Measurements from ENCODE around the gene RABEP1.
A peak's percentile ranks its signal among the peaks of the same experiment; 100 is the strongest.

Gene RABEP1

DNA sequence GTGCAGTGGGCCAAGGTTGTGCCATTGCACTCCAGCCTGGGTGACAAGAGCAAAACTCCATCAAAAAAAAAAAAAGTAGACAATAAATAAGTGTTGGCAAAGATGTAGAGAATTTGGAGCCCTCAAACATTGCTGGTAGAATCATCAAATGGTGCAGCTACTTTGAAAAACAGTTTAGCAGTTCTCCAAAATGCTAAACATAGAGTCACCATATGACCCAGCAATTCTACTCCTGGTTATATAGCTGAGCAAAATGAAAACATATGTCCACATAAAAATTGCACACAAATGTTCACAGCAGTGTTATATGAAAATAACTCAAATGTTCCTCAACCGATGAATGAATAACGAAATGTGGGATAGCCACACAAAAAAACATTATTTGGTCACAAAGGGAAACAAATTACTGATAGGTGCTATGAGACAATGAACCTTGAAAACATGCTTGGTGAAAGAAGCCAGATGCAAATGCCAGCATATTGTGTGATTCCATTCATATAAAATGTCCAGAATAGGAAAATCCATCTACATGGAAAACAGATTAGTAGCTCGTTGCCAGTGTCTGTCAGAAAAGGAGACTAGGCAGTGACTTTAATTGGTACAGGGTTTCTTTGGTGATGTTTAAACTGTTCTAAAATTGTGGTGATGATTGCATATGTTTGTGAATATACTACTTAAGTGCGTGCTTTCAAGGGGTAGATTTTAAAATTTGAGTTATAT is 12.7 kb upstream of the RABEP1 start:
- no peak for DNase-seq

DNA sequence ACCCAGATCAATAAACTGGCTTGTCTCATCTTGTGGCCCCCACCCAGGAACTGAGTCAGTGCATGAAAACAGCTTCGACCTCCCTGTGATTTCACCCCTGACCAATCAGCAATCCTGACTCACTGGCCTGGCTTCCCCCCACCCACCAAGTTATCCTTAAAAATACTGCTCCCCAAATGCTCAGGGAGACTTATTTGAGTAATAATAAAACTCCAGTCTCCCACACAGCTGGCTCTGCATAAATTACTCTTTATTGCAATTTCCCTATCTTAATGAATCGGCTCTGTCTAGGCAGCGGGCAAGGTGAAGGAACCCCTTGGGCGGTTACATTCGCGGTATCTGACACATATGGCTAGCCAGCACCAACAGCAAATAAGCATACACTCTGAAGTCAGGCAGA is 9.8 kb upstream of the RABEP1 start:
- DNase-seq, result no peak

DNA sequence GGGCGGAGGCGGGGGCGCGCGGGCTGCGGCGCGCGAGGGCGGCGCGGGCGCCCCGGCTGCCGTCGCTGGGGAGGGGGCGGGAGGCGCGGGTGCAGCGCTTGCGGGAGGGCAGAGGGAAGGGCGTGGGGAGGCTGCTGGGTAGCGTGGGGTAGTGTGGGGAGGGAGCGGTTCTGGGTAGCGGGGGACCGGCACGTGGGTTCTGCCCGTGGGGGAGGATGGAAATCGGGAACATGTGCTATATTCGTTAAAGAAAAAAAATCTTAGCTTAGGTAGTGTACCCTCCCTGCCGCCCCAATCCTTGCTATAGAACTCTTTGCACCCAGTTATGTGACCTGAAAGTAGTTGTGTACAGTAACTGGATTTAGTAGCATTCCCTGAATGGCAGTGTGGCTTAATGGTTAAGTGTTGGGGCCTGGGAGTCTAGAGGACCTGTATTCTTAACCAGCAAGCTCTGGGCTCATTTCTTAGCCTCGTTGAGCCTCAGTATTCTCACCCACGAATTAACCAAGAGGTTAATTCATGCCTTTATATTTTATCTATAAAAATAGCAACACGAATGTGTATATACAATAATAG is 646 bp downstream of the RABEP1 start:
- DNase-seq, result peak; percentile 43

DNA sequence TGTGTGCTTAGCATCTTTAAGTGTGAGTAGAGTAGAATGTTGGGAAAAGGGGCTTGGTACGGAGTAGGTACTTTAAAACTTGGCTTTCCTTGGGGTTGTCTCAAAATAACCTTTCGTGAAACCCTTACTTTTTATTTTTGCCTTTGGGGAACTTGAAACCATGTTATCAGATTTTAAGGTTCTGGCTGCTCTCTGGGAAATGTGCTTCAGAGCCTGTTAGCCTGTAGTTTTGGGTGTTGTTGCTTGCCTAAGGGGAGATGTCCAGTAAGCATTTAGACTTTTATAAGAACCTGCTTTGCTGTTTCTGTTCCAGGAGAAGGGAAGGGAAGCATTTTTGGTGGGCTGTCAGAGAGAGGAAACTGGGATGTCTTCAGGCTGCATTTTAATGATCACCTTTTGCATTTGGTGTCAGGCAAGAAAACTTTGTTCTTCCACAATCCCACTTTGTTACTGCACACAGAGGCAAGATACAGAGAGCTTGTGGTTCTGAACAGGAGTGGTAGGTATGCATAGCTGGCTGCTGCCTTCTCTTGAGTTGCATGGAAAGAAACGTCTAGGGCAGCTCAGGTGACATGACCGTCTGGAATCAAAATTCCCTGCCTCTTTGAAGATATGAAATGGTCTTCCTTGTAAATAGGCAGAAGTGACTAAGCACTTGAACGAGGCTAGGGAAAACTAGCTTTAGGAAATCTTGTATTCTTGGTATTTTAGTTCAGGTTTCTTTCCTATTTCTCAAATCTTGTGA is 1.7 kb downstream of the RABEP1 start:
- peak; percentile 36 for DNase-seq

DNA sequence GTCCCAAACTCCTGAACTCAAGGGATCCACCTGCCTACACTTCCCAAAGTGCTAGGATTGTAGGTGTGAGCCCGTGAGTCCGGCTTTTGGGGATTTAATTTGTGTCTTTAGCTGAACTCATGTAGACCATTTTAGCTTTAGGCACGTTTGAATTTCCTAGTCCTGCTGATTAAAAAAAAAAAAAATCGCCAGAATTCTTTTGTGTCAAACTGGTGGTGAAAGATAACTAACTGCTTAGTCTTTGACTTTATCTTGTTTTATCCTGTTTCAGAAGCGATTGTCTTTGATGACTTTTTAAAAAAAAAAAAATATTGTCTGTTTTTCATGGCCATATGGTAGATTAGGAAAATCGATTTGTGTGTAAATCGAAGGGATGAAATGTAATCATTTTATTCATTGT is 2.6 kb downstream of the RABEP1 start:
- no peak for DNase-seq

DNA sequence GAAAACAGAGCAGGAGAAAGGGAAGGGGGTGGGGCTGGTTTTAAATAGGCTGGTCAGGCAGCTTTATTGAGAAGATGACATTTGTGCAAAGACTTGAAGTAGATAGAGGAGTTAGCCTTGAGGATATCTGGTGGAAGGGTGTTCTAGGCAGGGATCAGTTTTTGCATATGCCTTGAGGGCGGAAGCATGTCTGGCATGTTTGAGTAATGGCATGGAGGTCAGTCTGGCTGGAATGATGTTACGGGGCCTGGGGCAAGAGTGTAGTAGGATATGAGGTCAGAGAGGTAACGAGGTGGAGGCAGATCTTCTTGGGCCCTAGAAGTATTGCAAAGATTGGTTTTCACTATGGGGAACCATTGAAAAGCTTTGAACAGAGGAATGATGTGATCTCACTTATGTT is 4.8 kb downstream of the RABEP1 start:
- no peak for DNase-seq

DNA sequence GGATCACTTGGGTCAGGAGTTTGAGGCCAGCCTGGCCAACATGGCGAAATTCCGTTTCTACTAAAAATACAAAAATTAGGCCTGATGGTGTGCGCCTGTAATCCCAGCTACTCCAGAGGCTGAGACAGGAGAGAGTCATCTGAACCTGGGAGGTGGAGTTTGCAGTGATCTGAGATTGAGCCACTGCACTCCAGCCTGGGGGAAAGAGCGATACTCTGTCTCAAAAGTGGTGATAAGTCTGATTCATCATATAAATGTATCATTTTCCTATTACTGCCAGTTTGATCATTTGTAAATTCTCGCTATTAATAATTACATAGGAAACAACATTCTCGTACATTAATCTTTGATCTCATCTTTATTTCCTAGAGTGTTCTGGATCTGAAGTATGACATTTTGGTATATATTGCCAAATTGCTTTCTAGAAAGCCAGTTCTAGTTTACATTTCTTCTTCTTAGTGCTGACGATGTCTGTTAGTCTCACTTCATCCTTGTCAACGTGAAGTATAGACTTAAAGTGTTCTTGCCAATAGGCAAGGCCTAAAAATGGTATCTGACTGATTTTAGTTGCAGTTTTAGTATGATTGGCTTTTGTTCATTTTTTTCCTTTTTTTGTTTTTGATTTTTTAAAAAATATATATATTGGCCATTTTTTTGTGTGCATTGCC is 9.7 kb downstream of the RABEP1 start:
- no peak for DNase-seq

DNA sequence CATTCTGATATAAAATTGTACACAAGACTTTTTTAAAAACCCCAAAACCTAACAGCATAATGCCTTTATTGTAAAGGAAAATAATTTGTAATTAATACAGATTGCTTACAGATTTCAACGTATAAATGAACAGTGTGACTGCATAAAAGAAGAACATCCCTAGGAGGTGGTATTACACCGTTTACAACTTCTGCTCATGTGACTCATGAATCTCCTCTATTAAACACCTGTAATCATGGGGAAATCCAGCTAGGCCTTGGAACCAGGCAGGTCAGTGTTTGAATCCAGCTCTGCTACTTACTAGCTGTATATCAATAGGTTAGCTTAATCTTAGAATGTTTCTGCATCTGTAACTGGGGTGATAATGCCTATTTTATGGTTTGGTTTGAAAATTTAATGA is 15.2 kb downstream of the RABEP1 start:
- DNase-seq, result no peak

DNA sequence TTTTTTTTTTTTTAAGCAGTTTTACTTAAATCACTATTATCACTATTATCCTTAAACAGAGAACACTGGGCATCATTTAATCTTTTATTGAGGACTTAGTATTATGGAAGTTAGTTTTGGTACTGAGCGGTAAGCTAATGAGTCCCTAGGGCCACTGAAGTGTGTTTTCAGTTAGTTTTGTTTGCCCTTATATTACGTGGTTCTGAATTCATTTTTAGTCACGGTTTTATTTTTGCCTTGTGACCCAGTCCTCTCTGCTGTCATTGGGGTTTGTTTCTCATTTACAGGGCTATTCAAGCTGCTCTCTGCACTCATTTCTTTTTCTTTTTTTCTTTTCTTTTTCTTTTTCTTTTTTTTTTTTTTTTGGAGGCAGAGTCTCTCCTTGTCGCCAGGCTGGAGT is 17.3 kb downstream of the RABEP1 start:
- DNase-seq, result no peak

DNA sequence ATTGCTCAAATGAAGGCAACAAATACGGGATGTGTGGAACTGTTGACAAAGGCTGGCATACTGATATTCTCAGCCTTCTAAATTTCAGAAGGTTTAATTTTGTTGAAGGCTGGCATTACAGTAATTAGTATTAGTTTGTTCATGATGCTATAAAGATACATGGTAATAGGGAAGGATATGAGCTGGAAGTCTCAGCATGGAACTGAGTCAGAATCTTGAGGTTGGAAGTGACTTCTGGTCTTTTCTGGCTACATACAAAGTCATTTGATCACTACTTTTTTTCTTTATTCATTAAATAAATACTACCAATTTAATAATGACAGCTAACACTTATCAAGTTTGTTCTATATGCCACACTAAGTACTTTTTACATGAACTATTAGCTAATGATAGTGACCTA is 22.6 kb downstream of the RABEP1 start:
- no peak for DNase-seq

DNA sequence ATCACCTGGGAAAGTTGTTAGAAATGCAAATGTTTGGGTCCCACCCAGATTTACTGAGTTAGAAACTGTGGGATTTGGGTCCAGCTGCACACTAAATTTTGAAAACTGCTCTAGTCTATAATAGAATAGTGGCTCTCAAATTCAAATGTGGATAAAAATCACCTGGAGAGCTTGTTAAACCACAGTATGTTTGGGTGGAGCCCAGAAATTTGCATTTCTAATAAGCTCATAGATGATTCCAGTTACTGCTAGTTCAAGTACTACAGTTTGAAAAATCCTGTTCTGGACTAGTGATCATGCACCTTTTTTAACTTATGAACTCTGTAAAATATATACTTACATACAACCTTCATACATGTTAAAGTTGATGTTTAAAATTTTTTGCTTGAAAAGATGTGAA is 27.8 kb downstream of the RABEP1 start:
- no peak for DNase-seq

DNA sequence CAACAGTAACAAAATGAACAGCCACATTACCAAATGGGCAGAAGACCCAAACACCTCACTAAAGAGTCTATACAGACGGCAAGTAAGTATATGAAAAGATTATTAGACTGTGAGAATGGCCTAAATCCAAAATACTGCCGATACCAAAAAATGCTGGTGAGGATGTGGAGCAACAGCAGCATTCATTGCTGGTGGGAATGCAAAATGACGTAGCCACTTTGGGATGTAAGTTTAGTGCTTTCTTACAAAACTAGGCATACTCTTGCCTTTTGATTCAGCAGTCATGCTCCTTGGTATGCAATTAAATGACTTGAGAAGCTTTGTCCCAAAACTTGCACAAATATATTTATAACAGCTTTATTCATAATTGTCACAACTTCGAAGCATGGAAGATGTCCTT is 43.8 kb downstream of the RABEP1 start:
- no peak for DNase-seq

DNA sequence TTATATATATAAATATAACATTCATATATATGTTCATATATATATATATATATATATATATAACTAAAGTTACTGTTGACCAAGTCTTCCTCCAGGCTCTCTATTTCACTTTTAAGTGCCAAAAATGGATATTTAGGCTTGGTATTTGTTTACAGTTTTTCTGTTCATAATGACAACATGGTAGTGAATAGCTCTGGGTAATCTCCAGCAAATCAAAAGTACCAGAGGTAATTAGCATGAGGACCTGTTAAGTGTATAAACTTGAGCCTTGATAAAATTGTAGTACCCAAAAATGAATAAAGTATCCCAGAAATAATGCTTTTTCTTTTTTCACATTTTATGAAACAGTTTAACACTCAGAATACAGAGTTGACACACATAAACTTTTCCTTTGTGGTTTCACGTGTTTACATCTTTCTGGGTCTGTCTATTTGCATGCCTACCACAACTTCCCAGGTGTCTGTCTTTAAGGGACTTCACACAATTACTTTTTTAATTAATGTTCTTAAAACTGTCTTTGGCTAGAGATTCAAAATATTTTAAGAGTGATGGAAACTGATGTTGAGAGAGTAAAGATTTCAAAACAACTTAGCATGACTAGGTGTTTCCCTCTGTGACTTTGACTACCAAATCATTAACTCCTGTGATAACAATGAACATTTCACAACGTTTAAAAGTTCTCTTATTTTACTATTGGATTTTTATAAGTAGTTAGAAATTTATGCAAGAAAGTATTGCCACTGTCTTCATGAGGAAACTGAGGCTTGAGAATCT is 47.9 kb downstream of the RABEP1 start:
- DNase-seq, result no peak

DNA sequence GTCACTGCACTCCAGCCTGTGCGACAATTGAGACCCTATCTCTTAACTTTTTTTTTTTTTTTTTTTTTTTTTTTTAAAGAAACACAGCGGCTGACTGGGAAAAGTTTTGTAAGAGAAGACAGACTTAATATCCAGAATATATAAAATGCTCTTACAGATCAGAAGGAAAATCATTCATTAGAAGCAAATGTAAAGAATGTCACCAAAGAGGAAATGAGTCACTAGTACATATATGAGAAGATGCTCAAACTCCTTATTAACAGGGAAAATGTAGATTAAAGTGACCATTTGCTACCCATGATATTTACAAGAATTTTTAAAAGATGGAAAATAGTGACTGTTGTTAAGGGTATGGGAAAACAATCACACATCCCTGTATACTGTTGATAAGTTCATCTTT is 48.9 kb downstream of the RABEP1 start:
- DNase-seq, result no peak

DNA sequence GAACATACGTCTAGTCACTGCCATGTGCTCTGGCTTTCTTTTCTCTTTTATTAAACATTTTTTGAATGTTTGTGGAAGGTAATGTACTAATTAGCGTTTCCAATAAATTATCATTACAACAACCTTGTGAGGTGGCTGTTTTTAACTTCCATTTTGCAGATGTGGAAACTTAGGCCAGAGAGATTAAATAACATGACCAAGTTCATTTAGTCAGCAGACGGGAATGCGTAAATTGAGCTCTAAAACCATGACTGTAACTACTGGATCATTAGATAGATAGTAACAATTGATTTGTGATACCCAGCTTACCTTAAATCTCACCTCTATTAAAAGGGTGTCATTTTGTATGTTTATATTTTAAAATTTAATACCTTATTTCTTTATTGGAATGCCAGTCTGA is 49.4 kb downstream of the RABEP1 start:
- no peak for DNase-seq

DNA sequence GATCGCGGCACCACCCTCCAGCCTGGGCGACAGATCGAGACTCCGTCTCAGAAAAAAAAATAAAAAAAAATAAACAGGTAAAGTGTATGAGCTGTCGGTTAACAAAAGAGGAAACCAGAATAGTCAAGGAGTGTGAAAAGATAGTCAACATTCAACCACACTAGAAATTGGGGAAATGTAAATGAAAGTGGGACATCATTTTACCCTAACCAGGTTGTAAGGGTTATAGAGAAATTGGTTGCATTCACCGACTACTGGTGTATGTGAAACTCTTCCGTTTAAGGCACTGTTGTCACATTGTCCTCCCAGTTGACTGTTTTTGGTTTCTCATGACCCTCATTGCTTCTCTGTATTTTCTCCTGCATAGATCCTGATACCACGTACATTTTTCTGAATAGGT is 62.8 kb downstream of the RABEP1 start:
- DNase-seq, result no peak

DNA sequence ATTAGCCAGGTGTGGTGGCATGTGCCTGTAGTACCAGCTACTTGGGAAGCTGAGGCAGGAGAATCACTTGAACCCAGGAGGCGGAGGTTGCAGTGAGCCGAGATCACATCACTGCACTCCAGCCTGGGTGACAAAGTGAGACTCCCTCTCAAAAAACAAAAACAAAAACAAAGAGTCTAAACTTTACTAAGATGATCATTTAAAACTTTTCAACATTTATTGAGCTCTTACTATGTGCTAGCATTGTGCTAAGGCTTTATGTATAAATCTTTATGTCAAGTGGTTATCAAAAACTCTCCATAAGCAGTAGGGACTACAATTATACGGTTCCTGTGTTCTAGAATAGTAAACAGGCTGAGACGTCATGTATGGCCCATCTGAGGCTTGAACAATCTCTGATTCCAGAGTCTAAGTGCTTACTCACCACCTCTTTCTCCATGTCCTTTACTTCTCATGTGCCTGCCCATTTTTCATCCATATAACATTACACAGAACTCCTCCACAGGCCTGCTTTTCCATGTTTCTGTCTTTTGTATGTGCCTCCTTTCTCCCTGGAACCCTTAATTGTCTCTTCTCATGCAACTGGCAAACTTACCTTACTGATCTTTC is 70.7 kb downstream of the RABEP1 start:
- no peak for DNase-seq

DNA sequence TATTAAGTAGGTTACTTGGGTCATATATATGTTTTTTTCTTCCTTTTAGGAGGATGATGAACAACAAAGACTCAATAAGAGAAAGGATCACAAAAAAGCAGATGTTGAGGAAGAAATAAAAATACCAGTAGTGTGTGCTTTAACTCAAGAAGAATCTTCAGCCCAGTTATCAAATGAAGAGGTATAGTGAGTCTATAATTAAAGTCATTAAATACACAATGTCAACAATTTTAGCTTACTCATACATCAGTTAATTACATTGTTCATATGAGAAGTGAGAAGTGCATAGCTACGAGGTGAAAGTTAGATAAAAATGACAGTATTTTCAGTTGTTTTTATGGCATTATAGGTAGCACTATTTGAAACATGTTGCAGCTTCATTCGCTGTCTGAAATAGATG is 72.2 kb downstream of the RABEP1 start:
- DNase-seq, result no peak

DNA sequence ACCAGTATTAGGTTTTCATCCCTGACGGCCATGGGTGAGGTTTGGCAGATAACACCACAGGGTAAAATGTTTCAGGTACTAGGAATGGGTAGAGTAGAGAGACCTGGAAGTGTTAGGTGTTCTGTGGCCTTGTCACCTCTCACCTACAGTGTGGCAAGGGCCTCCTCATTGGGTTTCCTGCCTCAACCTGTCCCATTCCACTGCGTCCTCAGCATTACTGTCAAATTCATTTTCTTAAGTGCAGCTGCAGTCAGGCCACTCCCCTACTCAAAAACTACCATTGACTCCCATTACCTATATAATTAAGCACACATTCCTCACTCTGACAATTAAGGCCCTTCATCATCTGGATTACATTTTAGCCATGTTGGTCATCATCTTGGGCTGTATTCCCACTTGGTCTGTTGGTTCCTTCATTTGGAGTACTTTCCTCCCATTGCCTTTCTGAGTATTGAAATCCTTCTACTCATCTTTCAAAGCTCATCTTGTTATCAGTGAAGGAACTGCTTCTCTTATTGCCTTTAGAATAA is 72.9 kb downstream of the RABEP1 start:
- DNase-seq, result no peak

DNA sequence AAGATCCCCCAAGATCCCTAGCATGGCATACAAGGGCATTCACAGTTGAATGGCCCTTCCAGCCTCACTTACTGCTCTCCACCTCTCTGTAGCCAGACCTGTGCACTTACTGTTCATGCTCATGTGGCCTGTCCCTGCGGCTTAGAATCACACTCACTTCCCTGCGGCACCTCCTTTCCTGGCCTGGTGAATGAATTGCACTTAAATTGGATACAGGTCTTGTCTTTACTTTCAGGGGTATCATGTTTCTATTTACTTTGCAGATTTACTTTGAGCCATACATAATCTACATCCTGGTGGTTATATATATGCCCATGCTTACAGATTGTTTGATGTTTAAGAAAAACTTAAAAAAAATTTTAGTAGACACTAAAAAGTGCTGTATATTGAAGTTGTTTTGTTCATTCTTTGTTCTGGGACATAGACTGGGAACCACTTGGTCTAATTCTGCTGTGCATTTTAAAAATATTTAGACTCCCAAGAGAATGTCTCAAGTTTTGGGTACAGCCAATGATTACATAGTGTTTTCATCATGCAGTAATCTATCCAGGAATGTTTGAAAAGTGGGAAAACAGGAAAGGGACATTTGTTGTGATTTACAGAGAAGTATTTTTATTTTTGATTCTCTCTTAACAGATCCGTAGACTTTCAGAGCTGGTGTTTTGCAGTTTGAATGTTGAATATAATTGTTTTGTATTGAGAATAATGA is 73.5 kb downstream of the RABEP1 start:
- DNase-seq, result peak; percentile 4

DNA sequence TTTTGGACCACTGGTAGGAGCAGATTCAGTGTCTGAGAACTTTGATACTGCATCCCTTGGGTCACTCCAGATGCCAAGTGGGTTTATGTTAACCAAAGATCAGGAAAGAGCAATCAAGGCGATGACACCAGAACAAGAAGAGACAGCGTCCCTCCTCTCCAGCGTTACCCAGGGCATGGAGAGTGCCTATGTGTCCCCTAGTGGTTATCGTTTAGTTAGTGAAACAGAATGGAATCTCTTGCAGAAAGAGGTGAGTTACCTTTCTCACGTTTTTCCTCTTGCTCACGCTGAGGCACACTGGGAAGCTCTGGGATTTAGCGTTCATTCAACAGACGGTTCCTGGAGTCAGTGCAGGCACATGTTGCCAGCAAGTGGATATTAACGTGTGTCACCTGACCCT is 79.3 kb downstream of the RABEP1 start:
- DNase-seq, result no peak

Data from NCI-H2171 treated with DMSO at 0.1 percent for 48 hours (cell line).